DND-41 (cell line): ENCODE measurements around the gene KLK2.

ENCODE experiments used
- CTCF ChIP-seq: IDR thresholded peaks from 2 replicates; pipeline ENCODE4 v1.5.1; 2012; ENCODE audit warnings: borderline replicate concordance, low read length, moderate library complexity, mild to moderate bottlenecking; ENCODE audit not compliant: poor library complexity, severe bottlenecking; ENCODE audit errors: extremely low read depth
- EZH2 ChIP-seq: IDR thresholded peaks from 3 replicates; pipeline ENCODE4 v1.6.1; 2012; ENCODE audit warnings: borderline replicate concordance, low read depth, mild to moderate bottlenecking, moderate library complexity, low read length, inconsistent platforms; ENCODE audit not compliant: severe bottlenecking

GRCh38 chr19:50829801-50830200 is 43.4 kb upstream of the KLK2 start:
- TF ChIP-seq CTCF, result no peak
- TF ChIP-seq EZH2, result no peak
